HT-29 (cell line): Measurements from ENCODE around the gene SAMD13. TPM values are rescaled to one million over a fixed set of nuclear protein-coding genes. Genes with fewer than 3 reads are reported as not detected.

Experiments used
- DNase-seq: peaks from one replicate; pipeline ENCODE4 v3.0.0-alpha.2; 2015; ENCODE audit warnings: low spot score
- small RNA-seq: library from RNA; depleted of rRNA; stranded (forward); fragments of <200 nt; gene quantifications from one replicate; pipeline ENCODE3, GENCODE V24; 2014
- total RNA-seq: library from RNA; depleted of rRNA; stranded (reverse); fragments of >200 nt; shearing (Covaris generic); gene quantifications from 2 replicates; pipeline ENCODE4 v1.2.3, GENCODE V29; 2014; rRNA removed

The SAMD13 gene
- total RNA-seq, 1 experiment from 2014 or later, result 0.43 TPM

DNA sequence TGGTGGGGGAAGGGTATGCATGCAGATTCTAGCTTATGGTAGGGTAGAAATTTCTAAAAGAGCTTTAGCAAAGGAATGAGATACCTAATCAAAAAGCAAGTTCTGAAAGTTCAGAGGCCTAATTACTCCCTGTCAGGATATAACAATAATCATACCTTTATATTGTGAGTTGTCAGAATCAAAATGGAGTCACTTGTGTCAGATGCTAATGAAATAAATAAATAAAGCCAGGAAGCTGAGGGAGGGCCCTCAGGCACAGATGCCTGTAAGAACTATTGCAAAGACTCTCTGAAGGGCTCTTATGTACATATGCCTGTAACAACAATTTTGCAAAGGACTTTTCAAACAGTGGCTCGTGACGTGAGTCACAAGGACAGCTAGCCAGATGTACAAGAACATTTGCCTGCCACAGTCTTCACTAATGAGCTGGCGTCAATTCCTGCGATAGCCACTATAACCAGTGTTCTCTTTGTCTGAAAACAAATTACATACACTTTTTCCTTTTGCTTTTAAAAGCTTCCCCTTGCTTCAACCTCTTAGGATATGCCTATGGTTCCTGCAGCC is 69.4 kb downstream of the SAMD13 start:
- no peak for DNase-seq

DNA sequence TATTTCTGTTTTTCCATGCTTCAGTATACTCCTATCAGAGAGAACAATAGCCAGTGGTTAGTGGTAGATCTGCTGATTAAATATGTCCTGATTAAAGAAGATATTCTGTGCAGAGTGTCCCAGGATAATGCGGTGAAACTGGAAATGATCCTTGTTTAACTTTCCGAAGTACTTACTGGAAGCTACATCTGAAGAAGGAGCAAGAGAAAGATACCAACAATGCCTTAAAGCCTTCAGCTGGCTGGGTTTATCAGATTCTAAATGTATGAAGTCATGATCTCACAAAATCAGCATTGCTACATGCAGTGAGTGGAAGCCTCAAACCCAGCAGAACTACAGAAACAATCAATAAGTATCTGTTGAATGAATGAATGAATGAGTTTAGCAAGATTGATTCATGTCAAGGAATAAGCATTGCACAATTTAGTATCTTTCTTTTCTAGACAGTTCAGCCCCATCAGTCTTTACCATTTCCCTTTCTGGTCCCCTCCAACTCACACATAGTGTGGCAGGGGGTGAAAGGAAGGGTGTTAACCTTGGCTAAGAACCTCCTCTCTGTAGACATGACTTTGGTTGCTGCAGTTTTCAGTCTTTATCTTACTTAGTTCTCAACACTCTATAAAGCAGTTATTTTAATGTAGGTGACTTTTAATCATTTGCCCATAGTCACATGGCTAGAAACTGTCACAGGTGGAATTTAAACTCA is 72.1 kb downstream of the SAMD13 start:
- DNase-seq, result no peak

GRCh38 chr1:84374991-84375696 is 73.6 kb downstream of the SAMD13 start:
- no peak for DNase-seq

- no peak for DNase-seq
Measured at GRCh38 chr1:84376000-84376910, 74.7 kb downstream of the SAMD13 start.

GRCh38 chr1:84377480-84378095 is 76.1 kb downstream of the SAMD13 start:
- DNase-seq, result no peak

GRCh38 chr1:84379138-84379916 is 77.8 kb downstream of the SAMD13 start:
- DNase-seq, result no peak

DNA sequence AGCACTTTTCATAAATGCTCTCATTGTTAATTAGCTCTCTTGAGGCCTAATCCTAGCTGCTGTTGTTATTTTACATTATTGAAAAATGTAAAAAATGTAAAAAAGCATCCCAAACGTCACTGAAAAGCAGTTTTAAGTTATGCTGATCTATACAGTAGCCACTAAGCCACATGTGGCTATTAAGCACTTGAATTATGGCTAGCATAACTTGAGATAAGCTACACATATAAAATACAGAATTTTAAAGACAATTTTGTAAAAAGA is 78.3 kb downstream of the SAMD13 start:
- DNase-seq, result no peak

GRCh38 chr1:84382127-84382526 is 80.6 kb downstream of the SAMD13 start:
- DNase-seq, result no peak

GRCh38 chr1:84385347-84385746 is 83.8 kb downstream of the SAMD13 start:
- no peak for DNase-seq

- DNase-seq, result no peak
Measured at GRCh38 chr1:84386716-84387479, 85.4 kb downstream of the SAMD13 start.

GRCh38 chr1:84387480-84388163 is 86.1 kb downstream of the SAMD13 start:
- peak; percentile 20 for DNase-seq

DNA sequence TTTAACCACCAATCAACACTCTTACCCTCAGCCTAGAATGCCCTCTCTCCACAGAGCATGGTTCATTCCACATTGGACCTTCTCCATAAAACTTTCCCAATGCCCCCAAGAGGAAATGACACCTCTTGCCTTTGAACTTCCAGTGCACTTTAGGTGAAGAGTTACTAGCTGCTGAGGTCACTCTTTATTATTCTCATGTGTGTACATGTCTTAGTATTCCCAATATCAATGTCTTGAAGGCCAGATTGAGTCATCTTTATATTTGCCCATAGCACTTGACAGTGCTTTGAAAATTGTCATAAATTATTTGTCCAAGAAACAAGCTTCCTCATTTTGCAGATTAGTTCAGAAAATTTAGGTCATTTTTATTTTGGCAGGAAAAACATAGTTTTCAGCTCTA is 88.7 kb downstream of the SAMD13 start:
- DNase-seq, result no peak

DNA sequence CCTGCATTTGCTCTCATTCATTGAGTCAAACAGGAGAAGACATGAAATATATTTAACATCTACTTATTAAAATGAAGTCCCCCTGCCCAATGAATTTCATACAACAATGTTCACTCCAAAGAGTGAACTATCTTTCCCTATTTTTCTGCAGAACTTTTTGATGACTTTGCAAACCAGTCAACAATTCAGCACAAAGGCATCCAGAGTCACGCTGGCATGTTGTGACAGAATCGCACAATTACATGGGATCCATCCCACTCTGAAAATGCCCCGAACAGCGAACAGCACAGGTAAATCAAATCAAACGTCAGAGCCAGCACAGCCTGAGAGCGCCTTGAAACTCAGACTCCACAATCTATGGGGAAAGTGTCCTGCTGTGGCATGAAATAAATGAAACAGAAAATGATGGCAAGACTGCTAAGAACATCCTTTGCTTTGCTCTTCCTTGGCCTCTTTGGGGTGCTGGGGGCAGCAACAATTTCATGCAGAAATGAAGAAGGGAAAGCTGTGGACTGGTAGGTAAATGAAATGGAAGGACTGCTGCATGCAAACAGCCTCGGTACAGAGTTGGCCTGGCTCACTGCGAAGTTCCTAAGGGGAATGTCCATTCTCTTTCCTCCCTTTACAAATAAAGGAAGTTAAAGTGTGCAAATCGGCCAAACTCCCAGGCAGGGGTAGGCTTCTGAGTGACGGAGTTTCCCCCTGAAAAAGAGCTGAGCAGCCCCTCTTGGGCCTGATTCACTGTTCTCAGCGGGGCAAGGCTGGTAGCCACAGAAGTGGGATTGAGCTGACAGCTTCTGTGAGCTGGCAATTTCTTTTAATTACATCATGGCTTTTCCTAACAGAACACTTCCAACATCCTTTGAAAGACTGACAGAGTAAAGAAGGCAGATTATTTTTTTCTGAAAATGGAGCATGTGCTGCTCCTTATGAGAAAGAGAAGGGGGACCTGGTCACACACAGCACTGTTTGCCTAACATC is 97.0 kb downstream of the SAMD13 start, which contains the start of gene DNASE2B:
DNASE2B (plus strand) TSS at position 310 of the 981 bp plus-strand sequence; CDS start at position 391, 81 bp downstream.
- no peak for DNase-seq

Small RNA genes within 50 kb of the gene (small RNA-seq; reads per million reads assigned to genes)
- gene RF00410, result not detected

Other genes with a start within 250 kb of the SAMD13 start
- gene PRKACB, start 157.4 kb upstream of the SAMD13 start, total RNA-seq, result 0.51 and 0.86 TPM in 2 replicates
- not detected in 2 replicates for gene DNASE2B, start 96.8 kb downstream of the SAMD13 start, total RNA-seq
- 38.0 and 42.6 TPM in 2 replicates for gene RPF1, start 177.6 kb downstream of the SAMD13 start, total RNA-seq
- 1.0 and 1.3 TPM in 2 replicates for gene SPATA1, start 204.7 kb downstream of the SAMD13 start, total RNA-seq
- gene GNG5, start 204.9 kb downstream of the SAMD13 start, total RNA-seq, result 28.8 and 32.7 TPM in 2 replicates